GM19025 (cell line): ENCODE data around the gene BRCC3.
A peak's percentile ranks its signal among the peaks of the same experiment; 100 is the strongest.

Source experiments
- ATAC-seq: cut with Tn5 transposase; IDR thresholded peaks from one replicate; pipeline ENCODE4 v1.9.1; 2021; ENCODE audit warnings: mild to moderate bottlenecking, low read depth, moderate library complexity; ENCODE audit not compliant: unreplicated experiment

Gene BRCC3

DNA sequence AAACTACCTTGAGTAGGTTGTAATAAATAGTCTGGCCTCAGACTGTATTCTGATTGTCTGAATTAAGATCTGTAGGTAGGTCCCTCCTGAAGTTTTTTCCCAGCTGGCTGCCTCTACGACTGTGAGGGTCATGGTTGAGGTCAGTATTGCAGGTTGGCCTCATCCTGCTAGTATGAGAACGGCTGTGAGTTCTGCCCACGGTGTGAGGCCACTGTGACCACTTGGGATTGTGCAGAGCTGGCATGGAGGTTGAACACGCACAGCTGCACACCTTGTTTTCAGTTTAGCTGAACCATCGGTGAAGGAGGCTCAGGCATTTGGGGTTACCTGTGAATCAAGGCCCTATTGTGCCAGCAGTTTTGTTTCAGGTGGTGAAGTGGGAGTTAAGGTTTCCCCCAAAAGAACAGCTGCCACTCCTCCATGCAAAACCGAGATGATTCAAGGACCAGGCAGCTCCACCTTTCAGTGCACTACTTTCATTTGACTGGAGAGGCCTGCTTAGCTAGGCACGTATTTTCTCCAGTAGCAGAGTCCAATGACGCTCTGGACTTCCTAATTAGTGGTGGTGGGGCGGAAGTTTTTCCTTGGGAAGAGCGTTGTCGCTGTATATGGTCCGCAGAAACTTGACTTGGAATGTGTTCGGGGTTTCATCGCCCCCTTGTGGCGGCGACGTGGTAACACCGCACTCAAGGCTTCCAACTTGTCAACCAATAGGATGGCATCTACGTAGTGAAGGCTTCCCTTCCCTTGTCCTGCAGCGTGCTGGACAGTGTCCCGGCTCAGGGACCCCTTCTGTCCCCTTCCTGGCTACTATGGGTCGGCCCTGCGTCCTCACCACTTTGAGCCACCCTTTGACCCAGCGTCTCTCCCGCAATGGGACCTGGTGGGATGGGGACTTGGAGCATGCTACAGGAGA, 14.2 kb upstream of the BRCC3 start:
- ATAC-seq, result peak; percentile 81

GRCh38 chrX:155061760-155062159, 9.5 kb upstream of the BRCC3 start:
- ATAC-seq, result no peak

DNA sequence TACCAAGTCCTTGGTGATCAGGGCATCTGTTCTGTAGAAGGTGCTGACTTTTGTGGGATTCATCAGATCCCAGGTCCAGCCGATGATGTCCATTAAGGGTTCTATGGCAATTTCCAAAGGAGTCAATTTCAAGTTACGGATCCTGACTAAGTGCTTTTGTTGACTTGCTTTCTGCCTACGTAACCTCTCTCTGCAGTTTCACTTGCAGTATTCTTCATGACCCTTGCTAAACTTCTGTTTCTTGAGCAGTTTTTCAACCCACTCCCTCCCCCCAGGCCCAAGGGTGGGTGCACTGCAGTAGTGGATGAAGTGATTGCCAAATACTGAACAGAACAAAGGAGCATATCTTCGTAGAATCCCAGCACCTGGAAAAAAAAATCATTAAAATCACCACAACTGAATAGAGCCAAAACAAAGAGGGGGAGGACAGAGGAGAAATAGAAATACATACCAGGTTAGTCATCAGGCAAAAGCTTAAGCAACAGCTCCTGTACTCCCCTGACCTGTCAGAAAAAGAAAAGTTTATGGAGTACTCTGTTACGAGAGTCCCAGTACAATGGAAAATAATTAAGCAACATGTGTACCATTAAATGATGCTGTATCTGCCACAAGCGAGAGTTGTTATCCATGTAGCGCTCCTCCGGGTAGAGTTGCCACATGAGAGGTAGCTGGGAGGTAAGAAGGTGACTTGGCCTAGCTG, 6.1 kb upstream of the BRCC3 start:
- ATAC-seq, result no peak

- ATAC-seq, result no peak
Measured at GRCh38 chrX:155068165-155068564, 3.1 kb upstream of the BRCC3 start.

DNA sequence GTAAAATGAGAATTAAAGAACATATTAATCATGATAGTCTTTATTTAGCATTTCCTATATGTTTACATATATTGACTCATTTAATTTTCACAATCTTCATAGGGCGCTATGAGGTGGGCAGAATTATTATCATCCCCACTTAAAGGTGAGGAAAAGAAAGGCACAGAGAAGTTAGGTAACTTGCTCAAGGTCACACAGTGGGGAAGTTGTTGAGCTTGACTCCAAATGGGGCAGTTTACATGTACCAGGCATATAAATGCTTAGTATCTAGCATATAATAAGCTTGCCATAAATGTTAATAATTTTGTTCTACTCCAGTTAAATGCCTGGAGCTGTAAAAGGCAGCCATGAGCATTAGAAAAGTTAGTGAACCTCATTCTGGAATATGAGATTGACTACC, 1.9 kb upstream of the BRCC3 start:
- no peak for ATAC-seq

- no peak for ATAC-seq
Measured at GRCh38 chrX:155070038-155070437, 1.3 kb upstream of the BRCC3 start.

GRCh38 chrX:155070663-155070974, 689 bp upstream of the BRCC3 start:
- peak; percentile 18 for ATAC-seq

DNA sequence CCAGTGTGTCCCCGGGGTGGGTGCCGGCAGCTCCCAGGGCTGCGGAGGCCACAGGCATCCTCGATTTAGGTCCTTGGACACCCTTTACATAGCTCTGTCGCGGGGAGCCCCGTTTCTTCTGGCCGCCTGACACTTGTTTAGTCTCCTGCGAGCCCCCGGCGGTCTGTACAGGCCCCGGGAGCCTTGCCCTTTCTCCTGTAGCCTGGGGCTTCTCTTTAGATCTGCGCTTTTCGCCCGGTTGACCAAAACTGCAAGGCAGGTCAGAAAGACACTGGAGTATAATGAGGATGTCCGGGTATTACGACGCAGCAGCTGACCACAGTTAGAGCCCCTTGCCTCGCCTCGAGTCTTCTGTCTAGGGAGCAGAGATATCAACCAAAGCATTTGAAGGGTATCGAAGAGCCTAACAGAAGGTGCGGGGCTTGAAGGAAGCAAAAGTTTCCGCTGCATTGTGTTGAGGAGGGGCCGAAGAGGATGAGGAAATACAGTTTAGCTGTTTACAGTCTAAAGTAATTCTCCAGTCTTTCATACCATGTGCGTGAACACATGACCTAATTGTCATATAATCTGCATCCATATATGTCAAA, 479 bp downstream of the BRCC3 start:
- ATAC-seq, result no peak

GRCh38 chrX:155086202-155086840, 15.0 kb downstream of the BRCC3 start:
- ATAC-seq, result no peak

DNA sequence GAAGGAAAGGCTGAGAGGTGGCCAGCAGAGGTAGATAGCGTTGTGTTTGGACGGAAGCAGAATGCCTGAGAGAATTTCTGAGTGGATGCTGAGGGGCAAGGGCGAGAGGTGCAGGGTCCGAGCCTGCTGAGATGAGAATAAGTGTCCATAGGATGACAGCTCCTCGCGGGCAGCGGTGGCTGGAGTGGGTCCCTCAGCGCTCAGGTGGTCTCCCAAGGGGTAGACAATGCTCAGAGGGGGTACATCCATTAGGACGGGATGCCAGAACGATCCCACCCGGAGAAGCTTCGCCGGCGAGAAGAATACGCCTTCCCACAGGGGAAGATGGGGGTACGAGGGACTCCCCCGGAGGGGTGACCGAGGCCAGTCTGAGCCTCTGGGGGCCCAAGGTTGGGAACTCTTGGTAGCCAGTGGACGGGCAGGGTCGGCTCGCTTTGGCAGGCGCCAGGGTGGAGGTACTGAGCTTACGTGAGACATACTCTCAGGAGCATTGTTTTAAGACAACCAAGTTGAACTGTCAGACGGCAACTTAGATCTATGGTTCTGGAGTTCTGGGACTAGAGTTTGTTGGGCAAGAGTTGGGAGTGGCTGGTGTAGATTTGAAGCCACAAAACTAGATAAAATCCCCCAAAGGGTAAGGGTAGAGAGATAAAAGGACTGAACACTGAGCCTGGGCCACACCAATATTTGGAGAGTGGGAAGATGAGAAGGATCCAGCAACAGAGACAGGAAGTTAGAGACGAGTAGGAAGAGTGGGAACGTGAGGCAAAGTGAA, 15.8 kb downstream of the BRCC3 start:
- ATAC-seq, result no peak

- ATAC-seq, result no peak
Measured at GRCh38 chrX:155094468-155095061, 23.3 kb downstream of the BRCC3 start.

DNA sequence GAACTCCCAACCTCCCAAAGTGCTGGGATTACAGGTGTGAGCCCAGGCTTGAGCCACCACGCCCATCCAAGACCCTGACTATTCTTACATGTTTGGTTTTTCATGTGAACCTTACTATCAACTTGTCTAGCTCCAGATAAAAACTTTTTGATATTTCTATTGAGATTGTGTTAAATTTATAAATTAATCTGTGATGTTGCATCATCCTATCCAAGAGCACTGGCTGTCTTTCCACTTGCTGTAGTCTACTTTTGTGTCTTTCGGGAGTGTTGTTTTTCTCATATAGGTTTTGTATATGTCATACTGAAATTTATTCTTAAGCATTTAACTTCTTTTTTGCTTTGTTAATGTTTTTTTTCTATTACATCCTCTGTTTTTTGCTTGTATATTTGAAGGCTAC, 34.6 kb downstream of the BRCC3 start:
- no peak for ATAC-seq

DNA sequence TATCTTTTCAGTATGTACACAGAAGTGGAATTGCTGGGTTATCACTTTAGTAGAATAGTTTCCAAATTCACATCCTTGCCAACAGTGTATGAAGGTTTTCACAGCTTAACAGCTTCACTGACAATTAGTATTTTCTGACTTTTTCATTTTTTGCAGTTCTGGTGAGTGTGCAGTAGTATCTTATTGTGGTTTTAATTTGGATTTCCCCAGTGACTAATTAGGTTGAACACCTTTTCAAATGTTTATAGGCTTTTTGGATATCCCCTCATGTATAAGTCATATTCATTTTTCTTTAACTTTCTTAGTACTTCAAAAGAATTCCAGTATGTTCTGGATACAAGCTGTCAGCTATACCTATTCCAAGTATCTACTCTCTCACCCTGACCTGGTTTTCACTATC, 37.1 kb downstream of the BRCC3 start:
- no peak for ATAC-seq

- ATAC-seq, result no peak
Measured at GRCh38 chrX:155112171-155112570, 40.9 kb downstream of the BRCC3 start.

DNA sequence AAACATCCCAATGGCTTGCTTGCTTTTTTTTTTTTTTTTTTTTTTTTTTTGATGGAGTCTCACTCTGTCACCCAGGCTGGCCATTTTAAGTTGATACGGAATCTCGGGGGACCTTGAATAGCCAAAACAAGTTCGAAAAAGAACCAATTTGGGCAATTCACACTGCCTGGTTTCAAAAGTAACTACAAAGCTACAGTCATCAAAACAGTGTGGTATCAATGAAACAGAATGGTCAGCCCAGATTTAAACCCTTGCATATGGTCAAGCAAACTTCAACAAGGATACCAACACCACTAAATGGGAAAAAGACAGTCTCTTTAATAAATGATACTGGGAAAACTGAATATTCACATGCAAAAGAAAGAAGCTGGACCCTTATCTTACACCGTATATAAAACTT, 41.8 kb downstream of the BRCC3 start:
- ATAC-seq, result no peak

- no peak for ATAC-seq
Measured at GRCh38 chrX:155115174-155115819, 44.0 kb downstream of the BRCC3 start.

DNA sequence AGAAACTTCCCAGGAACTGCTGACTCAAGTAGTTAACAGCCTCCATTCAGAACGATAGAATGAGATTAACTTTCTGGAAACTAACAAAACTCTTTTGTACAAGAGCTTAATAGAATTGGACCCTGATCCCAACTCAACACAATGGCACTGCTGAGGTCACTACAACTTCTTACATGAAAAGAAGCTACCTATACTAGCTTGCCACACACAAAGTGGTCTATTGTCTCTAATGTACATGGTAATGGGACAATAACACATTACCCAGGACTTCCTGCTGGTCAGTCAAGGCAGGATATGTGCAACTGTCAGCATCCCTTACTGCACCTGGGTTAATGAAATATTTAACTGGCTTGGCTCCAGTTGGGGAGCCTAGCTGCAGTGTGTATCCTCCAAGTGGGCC, 56.2 kb downstream of the BRCC3 start:
- ATAC-seq, result no peak

GRCh38 chrX:155127940-155128339, 56.6 kb downstream of the BRCC3 start:
- no peak for ATAC-seq

DNA sequence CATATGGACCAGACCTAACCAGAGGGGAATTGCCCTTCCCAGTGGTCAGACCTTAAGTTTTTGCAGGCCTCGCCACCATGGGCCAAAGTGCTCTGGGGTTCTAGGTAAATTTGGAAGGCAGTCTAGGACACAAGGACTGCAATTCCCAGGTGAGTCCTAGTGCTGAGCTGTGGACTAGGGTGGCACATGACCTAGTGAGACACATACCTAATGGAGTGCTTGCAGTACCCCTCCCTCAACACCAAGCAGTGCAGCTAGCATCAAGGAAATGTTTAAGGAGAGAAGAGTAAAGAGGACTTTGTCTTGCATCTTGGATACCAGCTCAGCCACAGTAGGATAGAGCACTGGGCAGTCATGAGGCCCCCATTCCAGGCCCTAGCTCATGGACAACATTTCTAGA, 60.8 kb downstream of the BRCC3 start:
- ATAC-seq, result no peak

GRCh38 chrX:155134255-155134654, 62.9 kb downstream of the BRCC3 start:
- ATAC-seq, result no peak
